ENCODE results near the gene SPATA21.
"Not testable (repeated sequence)": the region's sequence is repeated elsewhere in the genome, so short reads cannot be mapped to it uniquely, and the experiment has no call there.

The SPATA21 gene

DNA sequence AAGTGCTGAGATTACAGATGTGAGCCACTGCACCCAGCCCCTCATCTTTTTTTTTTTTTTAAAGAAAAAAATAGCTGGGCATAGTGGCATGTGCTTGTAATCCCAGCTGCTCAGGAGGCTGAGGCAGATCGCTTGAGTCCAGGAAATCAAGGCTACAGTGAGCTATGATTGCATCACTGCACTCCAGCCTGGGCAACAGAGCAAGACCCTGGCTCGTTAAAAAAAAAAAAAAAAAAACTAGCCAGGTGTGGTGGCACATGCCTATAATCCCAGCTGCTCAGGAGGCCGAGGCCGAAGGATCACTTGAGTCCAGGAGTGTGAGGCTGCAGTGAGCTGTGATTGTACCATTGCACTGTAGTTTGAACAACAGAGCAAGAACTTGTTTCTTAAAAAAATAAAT, 56.4 kb downstream of the SPATA21 start:
- no peak for DNase-seq

DNA sequence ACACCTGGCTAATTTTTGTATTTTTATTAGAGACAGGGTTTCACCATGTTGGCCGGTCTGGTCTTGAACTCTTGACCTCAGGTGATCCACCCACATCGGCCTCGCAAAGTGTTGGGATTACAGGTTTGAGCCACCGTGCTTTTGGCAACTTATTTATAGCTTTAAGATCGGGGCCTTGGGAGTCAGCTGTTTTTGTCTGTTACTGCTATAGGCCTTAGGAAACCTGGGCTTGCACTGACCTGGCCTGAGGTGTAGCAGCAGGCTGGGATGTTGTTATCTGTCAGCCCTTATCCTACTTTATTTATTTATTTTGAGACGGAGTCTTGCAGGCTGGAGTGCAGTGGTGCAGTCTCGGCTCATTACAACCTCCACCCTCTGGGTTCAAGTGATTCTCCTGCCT, 58.8 kb downstream of the SPATA21 start:
- DNase-seq = no peak

DNA sequence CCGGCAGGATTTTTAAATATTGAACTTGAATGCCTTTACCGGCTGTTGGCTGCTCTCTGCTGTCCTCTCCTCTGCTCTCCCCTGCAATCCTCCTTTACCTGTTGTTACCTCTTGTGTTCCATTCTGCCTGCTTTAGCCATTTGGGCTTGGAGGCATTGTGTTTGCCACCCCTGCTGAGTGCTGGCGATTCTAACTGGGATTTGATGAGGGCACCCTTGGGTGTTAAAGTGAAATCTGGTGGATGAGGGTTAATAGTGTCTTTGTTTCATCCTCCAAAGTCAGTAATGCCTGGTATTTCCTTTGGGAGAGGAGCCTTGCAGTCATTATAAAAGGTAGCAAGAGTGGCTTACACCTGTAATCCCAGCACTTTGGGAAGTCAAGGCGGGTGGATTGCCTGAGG, 60.3 kb downstream of the SPATA21 start:
- DNase-seq = no peak

DNA sequence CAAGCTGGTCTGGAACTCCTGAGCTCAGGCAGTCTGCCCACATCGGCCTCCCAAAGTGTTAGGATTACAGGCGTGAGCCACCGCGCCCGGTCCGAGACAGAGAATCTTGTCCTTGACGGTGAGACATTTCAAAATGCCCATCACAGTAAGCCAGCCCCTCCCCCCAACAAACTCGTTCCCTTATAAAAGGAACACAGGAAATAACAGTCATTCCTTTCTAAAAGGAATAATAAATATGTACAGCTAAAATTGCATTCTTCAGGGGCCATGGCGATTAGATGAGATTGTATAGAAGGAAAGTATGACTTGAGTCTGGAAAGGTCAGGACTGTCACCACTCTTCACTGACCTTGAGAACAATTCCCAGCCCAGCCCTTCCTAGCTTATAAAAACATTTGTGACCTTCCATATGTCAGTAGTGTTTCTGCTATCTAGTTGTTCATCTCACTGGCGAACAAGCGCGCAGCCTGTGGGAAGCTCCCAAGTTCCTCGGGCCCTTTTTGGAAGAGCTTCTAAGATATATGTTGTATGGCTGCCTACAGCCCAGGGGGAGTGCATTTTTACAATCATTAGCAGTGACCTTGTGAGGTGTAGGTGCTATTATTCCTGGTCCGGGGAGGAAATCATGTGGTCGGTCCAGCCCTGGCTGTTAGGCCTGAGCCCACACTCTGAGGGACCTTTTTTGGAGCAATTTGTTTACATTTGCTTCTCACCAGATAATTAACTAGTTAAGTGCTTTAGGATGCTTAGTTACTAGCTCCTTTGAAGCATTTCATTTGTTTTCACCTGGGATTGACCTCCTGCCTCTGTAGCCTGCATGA, 61.5 kb downstream of the SPATA21 start:
- peak; percentile 85 for DNase-seq

DNA sequence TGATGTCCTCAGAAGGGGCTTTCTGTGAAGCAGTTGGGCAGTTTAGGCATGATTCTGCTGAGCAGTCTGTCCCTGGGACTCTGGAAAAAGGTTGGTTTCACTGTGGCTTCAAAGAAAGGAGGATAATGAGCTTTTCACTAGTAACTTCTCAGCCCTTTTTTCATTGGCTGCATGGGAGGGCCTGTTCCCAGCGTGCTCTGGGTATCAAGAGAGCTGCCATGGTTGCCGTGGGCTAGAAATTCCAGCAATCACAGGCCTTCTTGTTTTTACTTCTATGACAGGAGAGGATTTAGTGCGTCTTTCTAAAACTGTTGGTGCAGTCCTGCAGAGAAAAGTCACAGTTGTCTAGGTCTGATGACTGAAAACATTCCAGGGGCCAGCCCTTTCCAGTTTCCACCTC, 63.0 kb downstream of the SPATA21 start:
- no peak for DNase-seq

DNA sequence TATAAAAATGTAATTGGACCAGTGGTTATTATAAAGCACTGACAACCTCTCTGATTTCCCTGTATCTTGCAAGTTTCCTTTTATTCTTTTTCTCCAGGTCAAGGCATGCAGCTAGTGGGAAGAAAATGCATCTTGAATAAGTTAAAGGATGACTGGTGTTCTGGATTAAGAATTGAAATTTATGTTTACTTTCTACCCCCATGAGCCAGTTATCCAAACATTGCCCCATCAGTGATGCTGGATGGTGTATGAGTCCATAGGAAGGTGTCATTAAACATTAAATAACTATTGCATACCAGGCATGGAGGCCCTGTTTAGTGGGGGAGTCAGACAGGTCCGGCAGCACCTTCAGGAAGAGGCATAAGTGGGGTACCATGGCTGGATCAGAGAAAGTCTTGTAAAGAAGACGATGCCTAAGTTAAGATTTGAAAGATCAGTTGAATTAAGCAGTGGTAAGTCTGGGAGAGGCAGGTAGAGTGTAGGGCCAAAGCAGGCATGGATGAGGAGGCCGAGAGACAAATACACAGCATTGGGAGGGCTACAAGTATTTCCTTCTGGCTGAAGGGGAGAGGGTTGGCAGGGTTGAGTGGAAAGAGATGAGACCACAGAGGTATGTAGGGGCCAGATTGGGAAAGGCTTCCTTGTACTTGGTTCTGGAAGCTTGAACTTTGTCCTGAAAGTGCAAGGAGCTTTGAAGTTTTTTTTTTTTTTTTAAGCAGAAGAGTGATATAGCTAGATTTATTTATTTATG, 64.5 kb downstream of the SPATA21 start:
- DNase-seq = peak; percentile 56

DNA sequence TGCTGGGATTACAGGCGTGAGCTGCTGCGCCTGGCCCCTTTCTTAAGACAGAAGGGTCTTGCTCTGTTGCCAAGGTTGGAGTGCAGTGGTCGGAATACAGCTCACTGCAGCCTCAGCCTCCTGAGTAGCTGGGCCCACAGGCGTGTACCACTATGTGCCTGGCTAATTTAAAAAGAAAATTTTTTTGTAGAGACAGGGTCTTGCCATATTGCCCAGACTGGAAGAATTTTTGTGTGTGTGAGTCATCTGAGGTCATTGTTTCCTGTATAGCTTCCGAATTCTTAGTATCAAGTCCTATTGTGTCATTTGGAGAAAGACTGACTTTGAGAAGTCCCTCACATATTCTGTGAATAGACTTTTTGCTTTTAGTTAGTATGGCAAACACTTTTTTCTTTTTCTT, 65.5 kb downstream of the SPATA21 start:
- peak; percentile 73 for DNase-seq

DNA sequence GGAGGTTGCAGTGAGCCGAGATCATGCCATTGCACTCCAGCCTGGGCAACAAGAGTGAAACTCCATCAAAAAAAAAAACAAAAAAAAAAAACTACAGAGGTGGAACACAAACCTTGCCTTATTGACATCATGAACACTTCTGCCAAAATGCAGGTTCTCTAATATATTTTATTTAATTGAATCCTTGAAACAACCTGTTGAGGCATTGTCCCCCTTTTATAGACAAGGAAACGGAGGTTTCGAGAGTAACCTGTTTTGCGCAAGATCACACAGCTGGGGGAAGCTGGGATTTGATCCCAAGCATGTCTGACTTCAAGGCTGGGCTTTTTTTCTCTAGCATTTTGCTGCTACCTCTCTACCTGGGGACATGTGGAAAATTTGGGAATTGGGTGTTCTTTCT, 67.4 kb downstream of the SPATA21 start:
- no peak for DNase-seq

DNA sequence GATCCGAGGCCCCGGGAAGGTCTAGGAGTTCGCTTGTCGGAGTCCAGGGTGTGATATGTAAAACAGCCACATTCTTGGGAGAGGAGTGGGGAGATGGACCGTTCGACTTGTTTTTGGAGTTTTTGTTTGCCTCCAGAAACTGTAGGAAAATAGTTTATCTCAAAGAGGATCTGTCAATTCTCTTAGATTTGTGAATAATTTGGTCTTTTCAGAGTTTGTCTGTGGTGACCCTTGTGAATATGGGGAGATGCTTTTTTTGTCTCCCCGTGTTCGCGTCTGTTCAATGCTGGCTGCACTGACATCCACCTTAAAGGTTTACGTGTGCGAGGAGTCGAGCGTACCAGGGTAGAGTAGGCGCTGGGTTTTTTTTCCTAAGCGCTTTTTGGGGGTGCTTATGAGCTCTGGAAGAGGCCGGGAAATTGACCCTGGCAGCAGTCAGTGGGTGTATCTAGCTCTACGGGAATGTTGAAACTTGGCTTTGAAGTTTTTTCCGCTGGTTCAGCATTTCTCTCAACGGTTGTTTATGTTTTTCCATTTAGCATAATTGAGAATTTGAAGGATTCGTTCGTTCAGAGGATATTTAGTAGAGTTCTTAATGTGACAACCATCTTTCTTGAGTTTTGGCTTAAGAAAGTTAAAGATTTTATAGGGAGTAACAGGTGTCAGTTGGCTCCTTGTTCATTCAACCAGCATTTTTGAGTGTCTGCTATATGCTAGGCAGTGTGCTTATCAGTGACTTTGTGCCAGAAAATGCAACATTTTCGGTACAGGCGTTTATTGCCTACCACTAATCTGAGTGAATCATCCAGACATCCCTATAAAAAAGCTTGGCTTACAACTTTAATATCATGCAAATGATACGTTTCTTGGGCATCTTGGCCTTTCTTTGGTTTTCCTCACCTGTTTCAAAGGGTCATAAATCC, 69.0 kb downstream of the SPATA21 start:
- no peak for DNase-seq

DNA sequence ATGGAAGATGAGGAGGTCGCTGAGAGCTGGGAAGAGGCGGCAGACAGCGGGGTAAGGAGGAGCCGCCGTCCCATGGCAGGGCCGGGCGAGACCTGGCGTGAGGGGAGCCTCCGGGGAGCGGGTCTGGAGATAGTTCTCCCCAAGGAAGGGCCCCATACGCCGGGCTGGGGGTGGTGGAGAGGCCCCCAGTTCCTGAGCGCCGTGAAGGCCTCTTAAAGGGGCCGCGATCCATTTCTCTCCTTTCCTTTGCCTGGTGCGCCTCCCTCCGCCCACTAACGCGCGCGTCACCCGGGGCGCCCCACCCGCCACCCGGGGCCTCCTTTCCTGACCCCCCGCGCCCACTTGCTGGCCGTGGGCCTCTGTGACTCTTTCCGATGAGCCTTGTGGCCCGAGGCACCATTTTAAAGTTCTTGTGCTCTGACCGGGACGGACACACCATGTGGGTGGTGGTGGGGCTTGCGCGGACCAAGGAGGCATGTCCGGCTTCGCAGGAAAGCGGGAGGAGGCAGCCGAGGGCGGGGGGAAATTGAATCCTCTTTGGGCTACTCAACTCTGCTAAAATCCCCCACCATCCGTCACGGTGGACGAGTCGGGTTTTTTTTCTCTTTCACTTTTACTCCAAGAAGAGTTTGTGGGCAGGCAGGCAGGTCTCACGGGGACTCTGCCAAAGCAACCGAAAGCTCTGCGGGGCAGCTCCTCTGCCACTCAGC, 69.8 kb downstream of the SPATA21 start:
- peak; percentile 85 for DNase-seq

DNA sequence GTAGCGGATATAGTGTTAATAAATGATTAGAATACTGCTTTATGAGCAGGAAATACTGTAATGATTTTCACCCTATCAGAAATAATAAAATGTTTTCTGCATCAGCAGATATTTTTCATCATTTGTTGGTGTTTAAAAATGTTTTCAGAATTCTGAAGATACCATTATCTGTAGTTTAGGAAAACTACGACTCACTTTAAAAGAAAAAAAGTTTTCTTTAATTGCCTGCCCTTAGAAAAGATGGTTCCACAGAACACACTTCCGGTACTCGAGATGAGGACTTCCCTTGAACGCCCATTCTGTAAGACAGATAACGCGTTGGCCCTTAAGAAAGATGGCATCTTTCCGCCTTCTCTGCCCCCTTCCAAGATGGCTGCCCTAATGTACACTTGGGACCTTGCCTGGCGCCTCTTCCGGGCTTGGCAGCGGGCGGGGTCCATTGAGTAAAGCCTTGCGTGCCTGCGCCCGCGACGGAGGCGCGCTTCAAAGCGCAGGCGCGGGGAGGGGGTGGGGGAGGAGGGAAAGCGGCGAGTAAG, 70.4 kb downstream of the SPATA21 start, which contains the start of gene SZRD1:
Gene SZRD1, plus strand, starts transcription at position 521 of the 536 bp plus-strand sequence. CDS start 16 bp downstream, outside the sequence.
- DNase-seq = peak; percentile 100

DNA sequence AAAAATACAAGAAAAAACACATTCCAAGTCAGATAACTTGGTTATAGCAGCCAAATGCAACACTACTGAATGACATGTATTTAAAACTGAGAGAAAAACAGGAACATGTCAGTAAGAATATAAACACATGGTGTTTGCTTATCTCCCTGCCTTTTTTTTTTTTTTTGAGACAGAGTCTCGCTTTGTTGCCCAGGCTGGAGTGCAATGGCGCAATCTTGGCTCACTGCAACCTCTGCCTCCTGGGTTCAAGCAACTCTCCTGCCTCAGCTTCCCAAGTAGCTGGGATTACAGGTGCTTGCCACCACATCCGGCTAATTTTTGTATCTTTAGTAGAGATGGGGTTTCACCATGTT, 72.1 kb downstream of the SPATA21 start:
- DNase-seq = not testable (repeated sequence)

DNA sequence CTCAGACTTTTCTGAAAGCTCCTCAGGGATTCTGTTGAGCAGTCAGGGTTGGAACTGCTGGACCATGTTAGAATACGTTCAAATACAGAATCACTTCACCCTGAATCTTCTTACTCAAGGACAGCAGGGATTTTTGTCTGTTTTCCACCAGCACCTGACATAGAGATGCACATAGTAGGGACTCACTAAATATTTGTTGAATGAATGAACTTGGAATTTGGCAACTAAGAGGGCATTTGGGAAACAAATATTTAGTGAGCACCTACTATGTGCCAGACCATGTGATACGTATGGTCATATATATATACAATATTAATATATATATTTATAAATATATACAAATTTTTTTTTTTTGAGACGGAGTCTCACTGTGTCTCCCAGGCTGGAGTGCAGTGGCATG, 80.4 kb downstream of the SPATA21 start:
- DNase-seq = no peak

DNA sequence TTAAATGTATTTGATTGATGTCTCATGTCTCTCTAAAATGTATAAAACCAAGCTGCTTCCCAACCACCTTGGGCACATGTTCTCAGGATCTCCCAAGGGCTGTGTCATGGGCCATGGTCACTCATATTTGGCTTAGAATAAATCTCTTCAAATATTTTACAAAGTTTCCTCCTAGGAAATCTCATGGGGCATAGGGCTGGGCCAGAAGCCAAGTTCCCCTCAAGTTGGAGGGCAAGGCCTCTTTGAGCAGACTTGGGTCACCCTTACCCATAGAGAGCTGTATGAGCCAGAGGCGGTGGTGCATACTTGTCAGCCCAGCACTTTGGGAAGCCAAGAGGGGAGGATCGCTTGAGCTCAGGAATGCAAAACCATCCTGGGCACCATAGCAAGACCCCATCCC, 82.6 kb downstream of the SPATA21 start:
- DNase-seq = no peak

DNA sequence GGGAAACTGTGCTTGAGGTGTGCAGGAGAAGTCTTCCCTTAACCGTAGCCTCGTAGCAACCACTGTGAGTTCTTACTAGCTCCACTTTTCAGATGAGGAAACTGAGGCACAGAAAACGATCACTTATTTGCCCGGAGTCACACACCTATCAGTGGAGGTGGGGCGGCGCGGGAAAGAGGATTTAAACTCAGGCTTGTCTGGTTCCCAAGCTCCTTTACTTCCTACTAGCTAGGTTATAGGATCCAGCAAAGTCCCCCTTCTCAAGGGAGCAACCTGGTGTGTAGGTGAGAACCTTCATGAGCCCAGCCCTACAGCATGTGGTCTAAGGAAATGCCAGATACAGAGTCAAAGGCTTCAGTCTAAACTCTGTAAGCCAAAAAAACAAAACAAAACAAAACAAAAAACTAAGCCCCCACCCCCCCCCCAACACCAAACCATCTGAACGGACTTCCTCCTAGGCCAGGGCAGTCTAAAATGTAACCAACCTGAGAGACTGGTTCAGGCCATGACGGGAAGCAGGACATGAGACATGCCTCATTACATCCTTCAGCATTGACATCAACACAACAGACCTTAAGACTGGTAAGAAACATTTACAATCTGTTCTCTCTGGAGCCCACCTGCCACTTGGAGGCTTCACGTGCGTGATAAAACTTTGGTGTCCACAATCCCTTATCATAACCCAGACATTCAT, 84.2 kb downstream of the SPATA21 start:
- no peak for DNase-seq

DNA sequence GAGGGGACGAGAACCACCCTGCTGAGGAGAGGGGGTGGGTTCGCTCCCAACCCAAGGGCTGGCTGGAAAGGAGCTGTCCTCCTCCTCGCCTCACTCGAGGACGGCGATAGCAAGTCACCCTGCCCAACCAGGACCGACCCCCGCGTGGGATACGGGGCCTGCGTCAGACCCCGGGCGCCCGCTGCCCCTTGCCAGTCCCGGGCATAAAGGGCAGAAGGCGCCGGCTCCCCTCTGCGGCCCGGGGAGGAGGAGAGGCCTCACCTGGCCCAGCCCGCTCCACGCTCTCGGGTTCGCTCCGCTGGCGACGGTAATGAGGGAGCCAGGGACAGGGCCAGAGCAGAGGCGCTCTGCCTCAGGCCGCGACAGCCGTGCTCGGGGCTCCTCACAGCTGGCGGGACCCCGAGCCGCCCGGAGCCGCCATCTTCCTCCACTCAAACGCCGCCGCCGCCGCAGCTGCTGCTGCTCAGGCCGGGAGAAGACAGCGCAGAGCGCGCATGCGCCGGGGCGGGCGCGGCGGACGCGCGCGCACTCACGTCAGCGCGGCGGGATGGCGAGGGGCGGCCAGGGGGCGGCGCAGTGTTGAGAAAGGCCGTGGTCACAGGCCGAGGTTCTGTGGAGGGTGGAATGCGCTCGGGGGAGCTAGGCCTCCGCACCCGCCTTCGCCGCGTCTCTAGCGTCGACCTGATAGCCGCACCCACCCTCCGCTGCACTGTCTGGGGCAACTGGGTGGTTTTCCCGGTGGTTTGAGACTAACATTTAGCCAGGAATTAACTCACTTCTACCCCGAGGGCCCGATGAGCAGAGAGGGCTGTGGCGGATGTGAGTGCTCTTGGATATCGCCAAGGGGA, 85.0 kb downstream of the SPATA21 start, which contains the start of gene FBXO42:
Gene FBXO42, minus strand, starts transcription at position 487 of the 848 bp plus-strand sequence. CDS start 37,062 bp downstream, outside the sequence.
- peak; percentile 94 for DNase-seq

DNA sequence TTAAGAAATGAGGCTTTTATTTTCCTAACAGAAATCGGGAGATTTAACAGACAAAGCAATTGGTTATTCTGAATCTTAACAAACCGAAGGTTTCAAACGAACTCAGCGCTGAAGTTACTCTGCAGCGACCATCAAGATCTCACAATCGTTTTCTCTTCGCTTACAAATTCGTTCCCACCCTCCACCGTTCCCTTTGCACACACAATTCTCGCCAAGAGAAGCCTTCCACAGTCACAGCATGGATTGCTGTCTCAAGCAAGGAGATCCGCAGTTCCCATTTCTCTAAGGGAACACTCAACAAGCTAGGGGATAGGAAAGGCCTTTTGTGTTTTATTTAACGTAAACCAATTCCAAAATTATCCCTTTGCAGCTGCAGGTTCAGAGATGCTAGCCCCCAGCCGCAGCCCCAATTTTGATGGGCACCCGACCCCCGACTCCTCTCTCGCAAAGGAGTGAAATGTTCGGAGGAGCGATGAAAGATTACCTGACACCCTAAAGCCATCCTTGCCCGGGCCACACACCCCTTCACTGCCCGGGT, 85.7 kb downstream of the SPATA21 start:
- no peak for DNase-seq

DNA sequence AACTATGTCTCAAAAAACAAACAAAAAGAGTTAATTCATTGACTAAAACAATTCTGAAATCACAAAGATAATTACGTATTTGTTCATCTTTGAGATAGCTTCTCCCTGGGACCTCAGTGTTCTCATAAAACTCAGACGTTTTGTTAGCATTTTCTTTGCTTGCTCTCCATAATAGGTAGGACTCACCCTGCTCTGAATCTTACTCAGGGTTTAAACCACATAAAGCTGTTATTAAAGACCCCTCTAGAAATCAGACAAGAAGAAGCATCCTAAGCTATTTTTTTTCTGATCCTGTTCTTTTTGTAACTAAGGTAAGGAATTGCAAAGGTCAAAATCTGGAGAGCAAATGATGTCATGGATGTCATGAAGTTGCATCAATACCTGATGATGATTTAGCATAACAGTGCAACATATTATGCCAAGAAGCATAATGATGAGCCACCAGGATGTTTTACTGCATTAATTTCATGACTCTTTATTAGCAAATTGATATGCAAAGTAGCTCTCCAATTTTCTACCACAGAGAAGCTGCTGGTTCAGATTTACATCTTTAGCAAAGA, 87.3 kb downstream of the SPATA21 start:
- no peak for DNase-seq

Measured in fibroblast of skin of scalp (primary cell).